Bone marrow (tissue), 2 donors: ENCODE data around the gene APOL1.

Experiments
- DNase-seq, 2 donors: peaks; one replicate each; lab custom pipeline; 2025; lab: John Stamatoyannopoulos, UW

APOL1 gene

GRCh38 chr22:36291831-36292740 is 39.2 kb downstream of the APOL1 start:
- DNase-seq: no peak

- DNase-seq: no peak
Measured at GRCh38 chr22:36292823-36293530, 40.0 kb downstream of the APOL1 start.

- no peak for DNase-seq
Measured at GRCh38 chr22:36293606-36294292, 40.8 kb downstream of the APOL1 start.

- DNase-seq: no peak
Measured at GRCh38 chr22:36294293-36294620, 41.3 kb downstream of the APOL1 start.

- DNase-seq: no peak
Measured at GRCh38 chr22:36294801-36295200, 41.9 kb downstream of the APOL1 start.

GRCh38 chr22:36295247-36295646 is 42.3 kb downstream of the APOL1 start:
- no peak for DNase-seq

- no peak for DNase-seq
Measured at GRCh38 chr22:36296690-36297089, 43.8 kb downstream of the APOL1 start.

GRCh38 chr22:36297568-36297967 is 44.6 kb downstream of the APOL1 start:
- no peak for DNase-seq

GRCh38 chr22:36298118-36298517 is 45.2 kb downstream of the APOL1 start:
- no peak for DNase-seq

GRCh38 chr22:36298601-36299000 is 45.7 kb downstream of the APOL1 start:
- no peak for DNase-seq

GRCh38 chr22:36299295-36299694 is 46.4 kb downstream of the APOL1 start:
- DNase-seq: no peak

GRCh38 chr22:36299911-36300310 is 47.0 kb downstream of the APOL1 start:
- DNase-seq: no peak

- no peak for DNase-seq
Measured at GRCh38 chr22:36300396-36301212, 47.7 kb downstream of the APOL1 start.

- peak; percentile 24 to 32 for DNase-seq
Measured at GRCh38 chr22:36301384-36301828, 48.5 kb downstream of the APOL1 start.

GRCh38 chr22:36301851-36302250 is 48.9 kb downstream of the APOL1 start:
- no peak for DNase-seq

- no peak for DNase-seq
Measured at GRCh38 chr22:36302439-36303114, 49.6 kb downstream of the APOL1 start.

- no peak for DNase-seq
Measured at GRCh38 chr22:36303115-36303467, 50.2 kb downstream of the APOL1 start.

- DNase-seq: no peak
Measured at GRCh38 chr22:36303874-36304273, 50.9 kb downstream of the APOL1 start.

GRCh38 chr22:36304429-36304828 is 51.5 kb downstream of the APOL1 start:
- no peak for DNase-seq

GRCh38 chr22:36305813-36306212 is 52.9 kb downstream of the APOL1 start:
- DNase-seq: no peak

- DNase-seq: no peak
Measured at GRCh38 chr22:36306227-36306626, 53.3 kb downstream of the APOL1 start.
